ENCODE data around the gene CSH1.

Gene CSH1

GRCh38 chr17:63845509-63845908, 50.9 kb downstream of the CSH1 start:
- Histone ChIP-seq H3K27ac (no peak overlapping the region), H3K9me3 (ENCODE audit: low read depth, low read length) (no peaks in the 10 kb centered on the region), H3K9ac (ENCODE audit: insufficient read length) (no peak overlapping the region), H3K4me3 (no peak overlapping the region), H3K36me3 (ENCODE audit: insufficient read depth, low read length) (no peaks in the 10 kb centered on the region)
- no peak for TF ChIP-seq FOXP2 (optimal IDR thresholded peaks at IDR 0.05; ENCODE audit: control extremely low read depth, extremely low read length, insufficient read depth)
- TF ChIP-seq POLR2AphosphoS5 (IDR thresholded peaks at IDR 0.05; ENCODE audit: borderline replicate concordance, low read depth, low read length) = no peak
- TF ChIP-seq EZH2 (IDR thresholded peaks at IDR 0.05) = no peak
- DNase-seq (ENCODE audit: low read depth, low spot score) = no peak

Measured in SK-N-MC (cell line).